Measurements from ENCODE around the gene TREH.

GRCh38 chr11:118672846-118673245, 6.6 kb downstream of the TREH start:
- TF ChIP-seq POLR2AphosphoS5 (IDR thresholded peaks at IDR 0.05; ENCODE audit: low read depth, low read length), result no peak
- no peak for TF ChIP-seq BACH1 (IDR thresholded peaks at IDR 0.05; ENCODE audit: low read length)
- no peak for TF ChIP-seq USF2 (IDR thresholded peaks at IDR 0.05; ENCODE audit: low read length)
- no peak for TF ChIP-seq SP1 (IDR thresholded peaks at IDR 0.05; ENCODE audit: low read depth, low read length)
- TF ChIP-seq TAF1 (IDR thresholded peaks at IDR 0.05; ENCODE audit: low read depth, low read length), result no peak
- TF ChIP-seq CTCF (IDR thresholded peaks at IDR 0.05; ENCODE audit: control extremely low read depth in 1 of 3, insufficient read depth in 1 of 3, low read depth in 1 of 3, low read length in 3 of 3), result peak in 2 of 3 experiments; percentile 26 to 52; a peak in 2 of 4 replicates
- no peak for TF ChIP-seq TBP (IDR thresholded peaks at IDR 0.05; ENCODE audit: low read depth, low read length)
- TF ChIP-seq YY1 (IDR thresholded peaks at IDR 0.05; ENCODE audit: low read depth, low read length), result no peak
- no peak for TF ChIP-seq SP4 (IDR thresholded peaks at IDR 0.05; ENCODE audit: low read length)
- TF ChIP-seq SIX5 (IDR thresholded peaks at IDR 0.05; ENCODE audit: low read depth, low read length), result no peak
- TF ChIP-seq TEAD4 (IDR thresholded peaks at IDR 0.05; ENCODE audit: low read depth, low read length), result no peak
